Suprapubic skin (tissue), 4 donors: Measurements from ENCODE around the gene NFIB. TPM values are rescaled to one million over a fixed set of nuclear protein-coding genes. Genes with fewer than 3 reads are reported as not detected.

Experiments
- DNase-seq, 2 donors: peaks; one replicate each; pipeline ENCODE4 v3.0.0-alpha.2; 2019; ENCODE audit warnings: low spot score in 2 of 2
- H3K27ac ChIP-seq: fragments of 200-600 bp; sonication (generic); one replicate; pipeline ENCODE4 v1.5.1; 2019
- H3K27me3 ChIP-seq: fragments of 200-600 bp; sonication (generic); one replicate; pipeline ENCODE4 v1.5.1; 2019
- H3K36me3 ChIP-seq: fragments of 200-600 bp; sonication (generic); one replicate; pipeline ENCODE4 v1.5.1; 2019
- H3K4me1 ChIP-seq: fragments of 200-600 bp; sonication (generic); one replicate; pipeline ENCODE4 v1.5.1; 2019
- H3K4me3 ChIP-seq: fragments of 200-600 bp; sonication (generic); one replicate; pipeline ENCODE4 v1.5.1; 2019; ENCODE audit warnings: mild to moderate bottlenecking
- H3K9me3 ChIP-seq: fragments of 200-600 bp; sonication (generic); one replicate; pipeline ENCODE4 v1.5.1; 2019
- CTCF ChIP-seq, 2 donors: fragments of 200-600 bp in 1 of 2; fragments of 450-650 bp in 1 of 2; sonication (generic) in 1 of 2; IDR thresholded peaks; one replicate each; pipeline ENCODE4 v1.5.1; 2016 to 2019; ENCODE audit warnings: antibody characterized with exemption in 2 of 2, mild to moderate bottlenecking in 1 of 2, moderate library complexity in 1 of 2
- EP300 ChIP-seq: sonication (generic); formaldehyde crosslinking; IDR thresholded peaks from one replicate; pipeline ENCODE4 v1.6.1; 2017; ENCODE audit warnings: antibody characterized with exemption
- POLR2A ChIP-seq, 2 donors: fragments of 450-650 bp; IDR thresholded peaks; one replicate each; pipeline ENCODE4 v1.6.1; 2017; ENCODE audit warnings: antibody characterized with exemption in 2 of 2, mild to moderate bottlenecking in 2 of 2, moderate library complexity in 2 of 2
- POLR2AphosphoS5 ChIP-seq, 3 donors: sonication (generic); formaldehyde crosslinking; IDR thresholded peaks; one replicate each; pipeline ENCODE4 v1.6.1; 2017; ENCODE audit warnings: antibody characterized with exemption in 3 of 3
- WGBS: methylation state at CpG from one replicate; pipeline ENCODE4 v1.1.5; 2018; 5-methylcytosine and 5-hydroxymethylcytosine counted together
- total RNA-seq, 4 donors: library from RNA; depleted of rRNA; stranded (reverse); fragments of >200 nt; gene quantifications; one replicate each; pipeline ENCODE4 v1.1.0, GENCODE V29; 2016

Gene NFIB
- total RNA-seq, 4 donors from 2014 or later: 90.4 to 204 (median 112) TPM

GRCh38 chr9:14325147-14325546, 11.2 kb upstream of the NFIB start:
- H3K4me3 ChIP-seq: no peak overlapping the region
- TF ChIP-seq EP300 (no peak), CTCF (IDR thresholded peaks at IDR 0.05) (no peak), POLR2AphosphoS5 (IDR thresholded peaks at IDR 0.05) (no peak), POLR2A (IDR thresholded peaks at IDR 0.05) (no peak)
- no peaks in the 10 kb centered on the region for H3K27me3 ChIP-seq
- no peaks in the 10 kb centered on the region for H3K9me3 ChIP-seq
- no peak overlapping the region for H3K27ac ChIP-seq
- DNase-seq: no peak
- H3K36me3 ChIP-seq: no peaks in the 10 kb centered on the region
- H3K4me1 ChIP-seq: peaks cover 31% of the 10 kb centered on the region

GRCh38 chr9:14323985-14324650, 10.2 kb upstream of the NFIB start:
- no peaks in the 10 kb centered on the region for H3K9me3 ChIP-seq
- H3K4me3 ChIP-seq: no peak overlapping the region
- no peaks in the 10 kb centered on the region for H3K27me3 ChIP-seq
- peak overlapping the region; percentile 98 for H3K27ac ChIP-seq
- no peak for DNase-seq
- TF ChIP-seq POLR2AphosphoS5 (IDR thresholded peaks at IDR 0.05) (no peak), POLR2A (IDR thresholded peaks at IDR 0.05) (no peak), CTCF (IDR thresholded peaks at IDR 0.05) (no peak), EP300 (no peak)
- H3K36me3 ChIP-seq: no peaks in the 10 kb centered on the region
- H3K4me1 ChIP-seq: peaks cover 41% of the 10 kb centered on the region
- 76% methylated on average over 2 of the region's 2 CpGs for WGBS

- H3K4me3 ChIP-seq: peak overlapping the region; percentile 92
- H3K36me3 ChIP-seq: no peaks in the 10 kb centered on the region
- DNase-seq: no peak
- H3K4me1 ChIP-seq: peaks cover 49% of the 10 kb centered on the region
- no peaks in the 10 kb centered on the region for H3K9me3 ChIP-seq
- 18% methylated on average over 17 of the region's 17 CpGs for WGBS
- TF ChIP-seq POLR2A (IDR thresholded peaks at IDR 0.05) (no peak), POLR2AphosphoS5 (IDR thresholded peaks at IDR 0.05) (no peak), EP300 (no peak), CTCF (IDR thresholded peaks at IDR 0.05) (no peak)
- no peaks in the 10 kb centered on the region for H3K27me3 ChIP-seq
- peak overlapping the region; percentile 98 for H3K27ac ChIP-seq
Observed at GRCh38 chr9:14323083-14323971, 9.4 kb upstream of the NFIB start.

- TF ChIP-seq EP300 (no peak), POLR2AphosphoS5 (IDR thresholded peaks at IDR 0.05) (peak in 1 of 3 donors; percentile 70), POLR2A (IDR thresholded peaks at IDR 0.05) (peak in 1 of 2 donors; percentile 49), CTCF (IDR thresholded peaks at IDR 0.05) (peak in 1 of 2 donors; percentile 71)
- no peaks in the 10 kb centered on the region for H3K27me3 ChIP-seq
- no peaks in the 10 kb centered on the region for H3K9me3 ChIP-seq
- DNase-seq: peak; percentile 93 to 94
- H3K4me3 ChIP-seq: peak overlapping the region; percentile 92
- under 1% methylated on average over 40 of the region's 98 CpGs for WGBS
- H3K27ac ChIP-seq: peak overlapping the region; percentile 98
- no peaks in the 10 kb centered on the region for H3K36me3 ChIP-seq
- H3K4me1 ChIP-seq: peaks cover 58% of the 10 kb centered on the region
Observed at GRCh38 chr9:14322211-14323082, 8.5 kb upstream of the NFIB start.
